Activated naive CD4-positive, alpha-beta T cell treated with anti-CD3 and anti-CD28 coated beads, Interleukin-2, amount 50 U/mL, for 72 hours (primary cell): ENCODE measurements around the gene PRDM2. TPM values are rescaled to one million over a fixed set of nuclear protein-coding genes. Genes with fewer than 3 reads are reported as not detected.
A peak's percentile ranks its signal among the peaks of the same experiment; 100 is the strongest.
"Not testable (repeated sequence)": the region's sequence is repeated elsewhere in the genome, so short reads cannot be mapped to it uniquely, and the experiment has no call there.

ENCODE experiments used
- ATAC-seq, 2 donors: fragments of 150-1000 bp; cut with Tn5 transposase; 2 replicates each; pipeline ENCODE4 v1.10.0; 2021; ENCODE audit warnings: mild to moderate bottlenecking in 2 of 2, moderate library complexity in 2 of 2
- DNase-seq, 2 donors: peaks; one replicate each; pipeline ENCODE4 v3.0.0; 2021 to 2022; ENCODE audit warnings: low spot score in 2 of 2
- H3K27ac Mint-ChIP-seq, 2 donors: one replicate each; pipeline ENCODE4 v1.8.0; 2022; ENCODE audit warnings: mild to moderate bottlenecking in 2 of 2, mixed read lengths in 2 of 2
- H3K36me3 Mint-ChIP-seq, 2 donors: one replicate each; pipeline ENCODE4 v1.8.0; 2022; ENCODE audit warnings: mixed read lengths in 2 of 2
- H3K9me3 Mint-ChIP-seq, 2 donors: one replicate each; pipeline ENCODE4 v1.8.0; 2022; ENCODE audit warnings: mixed read lengths in 2 of 2
- total RNA-seq, 2 donors: library from RNA; stranded (reverse); gene quantifications; one replicate each; pipeline ENCODE4 v1.2.3, GENCODE V29; 2022

Gene PRDM2, protein sequence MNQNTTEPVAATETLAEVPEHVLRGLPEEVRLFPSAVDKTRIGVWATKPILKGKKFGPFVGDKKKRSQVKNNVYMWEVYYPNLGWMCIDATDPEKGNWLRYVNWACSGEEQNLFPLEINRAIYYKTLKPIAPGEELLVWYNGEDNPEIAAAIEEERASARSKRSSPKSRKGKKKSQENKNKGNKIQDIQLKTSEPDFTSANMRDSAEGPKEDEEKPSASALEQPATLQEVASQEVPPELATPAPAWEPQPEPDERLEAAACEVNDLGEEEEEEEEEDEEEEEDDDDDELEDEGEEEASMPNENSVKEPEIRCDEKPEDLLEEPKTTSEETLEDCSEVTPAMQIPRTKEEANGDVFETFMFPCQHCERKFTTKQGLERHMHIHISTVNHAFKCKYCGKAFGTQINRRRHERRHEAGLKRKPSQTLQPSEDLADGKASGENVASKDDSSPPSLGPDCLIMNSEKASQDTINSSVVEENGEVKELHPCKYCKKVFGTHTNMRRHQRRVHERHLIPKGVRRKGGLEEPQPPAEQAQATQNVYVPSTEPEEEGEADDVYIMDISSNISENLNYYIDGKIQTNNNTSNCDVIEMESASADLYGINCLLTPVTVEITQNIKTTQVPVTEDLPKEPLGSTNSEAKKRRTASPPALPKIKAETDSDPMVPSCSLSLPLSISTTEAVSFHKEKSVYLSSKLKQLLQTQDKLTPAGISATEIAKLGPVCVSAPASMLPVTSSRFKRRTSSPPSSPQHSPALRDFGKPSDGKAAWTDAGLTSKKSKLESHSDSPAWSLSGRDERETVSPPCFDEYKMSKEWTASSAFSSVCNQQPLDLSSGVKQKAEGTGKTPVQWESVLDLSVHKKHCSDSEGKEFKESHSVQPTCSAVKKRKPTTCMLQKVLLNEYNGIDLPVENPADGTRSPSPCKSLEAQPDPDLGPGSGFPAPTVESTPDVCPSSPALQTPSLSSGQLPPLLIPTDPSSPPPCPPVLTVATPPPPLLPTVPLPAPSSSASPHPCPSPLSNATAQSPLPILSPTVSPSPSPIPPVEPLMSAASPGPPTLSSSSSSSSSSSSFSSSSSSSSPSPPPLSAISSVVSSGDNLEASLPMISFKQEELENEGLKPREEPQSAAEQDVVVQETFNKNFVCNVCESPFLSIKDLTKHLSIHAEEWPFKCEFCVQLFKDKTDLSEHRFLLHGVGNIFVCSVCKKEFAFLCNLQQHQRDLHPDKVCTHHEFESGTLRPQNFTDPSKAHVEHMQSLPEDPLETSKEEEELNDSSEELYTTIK (N-terminal part only)
- 10 to 100 TPM; 44.0 to 64.3 TPM for total RNA-seq

DNA sequence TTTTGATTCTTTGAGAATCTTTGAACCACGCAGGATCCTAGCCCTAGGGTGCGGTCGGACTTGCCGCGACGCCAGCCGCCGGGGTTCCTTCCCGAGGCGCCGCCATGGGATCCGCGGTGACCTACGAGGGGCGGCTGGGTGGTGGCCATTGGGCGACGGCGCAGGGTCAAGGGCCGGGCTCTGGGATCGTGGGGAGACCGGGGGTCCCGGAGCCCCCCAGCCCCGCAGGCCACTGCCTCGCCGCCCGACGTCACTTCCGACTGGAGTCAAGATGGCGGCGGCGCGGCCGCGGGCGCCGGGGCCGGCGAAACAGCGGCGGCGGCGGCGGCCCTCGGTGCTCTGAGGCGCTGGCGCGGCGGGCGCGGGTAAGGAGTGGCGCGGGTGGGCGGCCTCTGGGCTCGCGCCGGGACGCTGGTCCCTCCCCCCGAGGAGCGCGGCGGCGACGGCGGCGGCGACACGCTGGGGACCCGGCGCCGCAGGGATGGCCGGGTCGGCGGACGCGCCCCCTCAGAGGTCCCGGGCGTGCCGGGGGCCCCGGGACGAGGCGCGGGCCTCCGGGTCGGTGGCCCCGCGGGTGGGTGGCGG is at the start of gene PRDM2:
PRDM2 (plus strand) TSS at position 253 of the 585 bp plus-strand sequence. CDS start 15,418 bp downstream, outside the sequence.
- peak; percentile 64 to 72 for DNase-seq
- H3K27ac Mint-ChIP-seq, result peak within 1 kb of the TSS; percentile 96 to 97
- H3K36me3 Mint-ChIP-seq, result peaks cover 21 to 22% of the 10 kb centered on the region in 2 donors
- peak; percentile 55 to 74 for ATAC-seq
- peaks cover 5 to 11% of the 10 kb centered on the region in 2 donors for H3K9me3 Mint-ChIP-seq

DNA sequence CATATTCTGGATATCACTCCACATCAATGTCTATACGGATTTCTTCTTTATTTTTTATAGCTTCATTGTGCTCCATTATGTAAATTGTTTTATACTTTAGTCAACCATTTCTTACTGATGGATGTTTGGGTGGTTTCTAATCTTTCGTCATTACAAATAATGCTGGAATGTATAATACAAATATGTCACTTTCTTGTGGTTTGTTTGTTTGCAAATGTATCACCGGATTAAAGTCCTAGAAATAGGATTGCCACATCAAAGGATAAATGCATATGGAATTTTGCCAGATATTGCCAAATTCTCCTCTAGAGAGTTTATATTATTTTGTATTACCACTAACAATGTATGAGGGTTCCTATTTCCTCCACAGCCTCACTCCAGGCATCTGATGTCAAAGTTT is 48.7 kb upstream of the PRDM2 start:
- H3K9me3 Mint-ChIP-seq, result peaks cover 0 to 5% of the 10 kb centered on the region in 2 donors
- H3K36me3 Mint-ChIP-seq, result no peaks in the 10 kb centered on the region
- ATAC-seq (no peak), DNase-seq (no peak)
- no peak overlapping the region for H3K27ac Mint-ChIP-seq

DNA sequence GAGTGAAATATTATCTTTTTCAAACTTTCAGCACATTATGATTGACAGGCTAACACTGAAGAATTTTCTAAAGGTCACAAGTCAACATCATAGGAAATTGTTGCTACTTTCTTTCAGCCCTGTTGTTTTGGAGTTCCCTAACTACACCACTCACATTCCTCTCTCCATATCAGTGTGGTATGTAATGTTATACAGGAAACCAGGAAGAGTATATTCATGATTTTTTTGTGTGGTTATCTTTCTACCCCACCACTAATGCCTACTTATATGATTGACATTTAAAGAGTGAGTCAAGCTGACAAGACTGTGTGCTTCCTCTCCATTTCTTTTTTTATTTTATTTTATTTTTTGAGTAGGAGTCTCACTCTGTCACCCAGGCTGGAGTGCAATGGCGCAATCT is 47.8 kb upstream of the PRDM2 start:
- Mint-ChIP-seq H3K36me3 (no peaks in the 10 kb centered on the region), H3K9me3 (peaks cover 0 to 5% of the 10 kb centered on the region in 2 donors), H3K27ac (no peak overlapping the region)
- DNase-seq (no peak), ATAC-seq (no peak)

DNA sequence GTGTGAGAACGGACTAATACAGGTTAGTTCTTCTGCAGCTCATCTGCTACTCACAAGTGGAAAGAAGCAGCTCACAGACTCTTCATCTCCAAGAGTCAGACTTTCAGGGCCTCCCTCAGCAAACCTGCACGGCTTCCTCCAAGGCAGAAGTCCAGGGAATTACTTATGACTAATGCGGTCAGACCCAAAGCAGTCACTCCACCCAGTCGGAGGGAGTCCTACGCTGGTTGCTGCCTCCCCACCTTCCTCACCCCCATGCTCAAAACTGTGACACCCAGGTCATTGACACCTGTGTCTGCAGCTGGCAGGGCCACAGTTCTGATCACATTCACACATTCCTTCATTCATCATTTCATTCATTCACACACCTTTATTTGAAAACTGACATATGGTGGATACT is 38.4 kb upstream of the PRDM2 start:
- ATAC-seq (no peak), DNase-seq (no peak)
- H3K9me3 Mint-ChIP-seq, result no peaks in the 10 kb centered on the region
- peaks cover 4 to 6% of the 10 kb centered on the region in 2 donors for H3K36me3 Mint-ChIP-seq
- H3K27ac Mint-ChIP-seq, result no peak overlapping the region

DNA sequence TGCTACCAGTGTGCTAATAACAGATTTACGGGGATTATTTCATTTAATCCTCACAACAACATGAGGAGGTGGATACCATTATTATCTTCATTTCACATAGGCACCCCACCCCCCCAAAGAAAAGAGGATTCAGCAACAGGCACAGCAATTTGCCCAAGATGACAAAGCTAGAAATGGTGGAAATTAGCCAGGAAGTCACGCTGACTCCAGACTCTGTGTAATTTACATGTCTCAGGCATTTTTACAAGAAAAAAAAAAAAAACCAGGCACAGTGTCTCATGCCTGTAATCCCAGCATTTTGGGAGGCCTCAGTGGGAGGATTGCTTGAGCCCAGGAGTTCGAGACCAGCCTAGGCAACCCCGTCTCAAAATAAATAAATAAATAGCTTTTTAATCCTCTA is 37.5 kb upstream of the PRDM2 start:
- ATAC-seq (no peak), DNase-seq (no peak)
- H3K9me3 Mint-ChIP-seq, result no peaks in the 10 kb centered on the region
- peaks cover 4 to 6% of the 10 kb centered on the region in 2 donors for H3K36me3 Mint-ChIP-seq
- peak overlapping the region in 1 of 2 donors; percentile 46 for H3K27ac Mint-ChIP-seq

DNA sequence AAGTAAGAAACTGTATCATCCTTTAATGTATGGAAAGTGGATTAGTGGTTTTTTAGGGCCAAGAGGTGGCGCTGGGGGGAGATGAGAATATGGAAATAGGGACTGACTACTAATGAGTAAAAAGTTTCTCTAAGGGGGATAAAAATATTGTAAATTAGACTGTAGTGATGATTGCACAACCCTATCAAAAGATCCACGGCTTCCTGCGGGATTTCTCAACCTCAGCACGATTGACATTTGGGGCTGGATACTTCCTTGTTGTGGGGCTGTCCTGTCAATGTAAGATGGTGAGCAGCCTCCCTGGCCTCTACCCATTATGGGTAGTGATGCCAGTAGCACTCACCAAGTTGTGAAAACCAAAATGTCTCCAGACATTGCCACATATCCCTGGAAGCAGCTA is 36.0 kb upstream of the PRDM2 start:
- H3K9me3 Mint-ChIP-seq, result no peaks in the 10 kb centered on the region
- H3K27ac Mint-ChIP-seq, result peak overlapping the region in 1 of 2 donors; percentile 7
- peaks cover 4 to 6% of the 10 kb centered on the region in 2 donors for H3K36me3 Mint-ChIP-seq
- no peak for DNase-seq
- ATAC-seq, result no peak

DNA sequence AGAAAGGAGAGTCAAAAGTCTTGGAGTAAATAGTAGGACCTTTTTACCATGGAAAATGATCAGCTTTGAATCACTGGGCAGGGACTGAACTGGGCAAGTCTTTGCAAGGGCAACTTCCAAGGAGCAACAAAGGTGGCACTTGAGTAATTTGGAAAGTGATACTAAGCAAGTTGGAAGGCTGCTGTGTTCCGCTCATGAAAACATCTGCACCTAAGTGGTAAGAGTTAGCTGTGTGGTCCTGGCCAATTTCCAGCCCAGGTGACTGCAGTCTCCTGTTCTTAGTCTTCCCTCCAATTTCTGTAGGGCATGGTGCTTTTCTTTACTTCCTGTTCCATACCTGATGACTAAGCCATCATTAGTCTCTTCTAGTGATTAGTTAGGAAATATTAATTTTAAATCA is 35.5 kb upstream of the PRDM2 start:
- H3K9me3 Mint-ChIP-seq, result no peaks in the 10 kb centered on the region
- no peak for DNase-seq
- ATAC-seq, result peak; percentile 45 to 69
- H3K36me3 Mint-ChIP-seq, result peaks cover under 1 to 2% of the 10 kb centered on the region in 2 donors
- H3K27ac Mint-ChIP-seq, result no peak overlapping the region

DNA sequence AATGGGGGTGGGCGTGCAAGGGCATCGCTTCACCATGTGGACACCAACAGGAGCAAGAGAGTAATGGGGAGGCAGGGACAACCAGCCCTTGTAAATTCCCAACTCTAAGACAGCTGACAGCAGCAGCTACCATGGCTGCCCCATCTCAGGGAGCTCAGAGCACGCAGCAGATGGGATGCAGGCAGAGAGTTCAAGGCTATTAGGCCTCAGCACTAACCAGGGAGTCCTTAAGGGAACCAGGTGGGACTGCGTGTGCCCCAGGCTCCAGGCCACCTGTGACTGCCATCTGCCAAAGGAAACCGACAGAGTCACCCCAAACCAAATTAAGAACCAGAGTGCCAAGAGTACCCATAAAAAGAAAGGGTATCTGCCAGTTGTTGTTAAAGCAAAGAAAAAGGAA is 33.7 kb upstream of the PRDM2 start:
- ATAC-seq, result no peak
- Mint-ChIP-seq H3K27ac (peak overlapping the region in 1 of 2 donors; percentile 65), H3K36me3 (no peaks in the 10 kb centered on the region), H3K9me3 (no peaks in the 10 kb centered on the region)
- DNase-seq, result no peak

DNA sequence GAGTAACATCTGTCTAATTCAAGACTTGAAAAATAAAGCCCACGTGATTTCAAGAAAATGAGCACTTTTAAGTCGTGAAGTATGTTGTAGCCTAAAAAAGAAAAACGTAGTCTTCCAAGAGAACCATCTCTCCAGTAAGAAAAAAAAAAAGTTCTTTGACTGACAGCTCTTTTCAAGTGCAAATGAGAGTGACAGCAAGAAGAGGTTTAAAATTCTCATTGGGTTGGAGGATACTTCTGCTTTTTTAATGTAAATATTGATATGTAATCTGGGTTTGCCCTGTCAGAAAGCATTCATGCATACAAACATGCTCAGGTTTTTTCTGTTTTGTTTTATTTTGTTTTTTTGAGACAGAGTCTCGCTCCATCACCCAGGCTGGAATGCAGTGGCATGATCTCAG is 32.3 kb upstream of the PRDM2 start:
- ATAC-seq (no peak), DNase-seq (no peak)
- Mint-ChIP-seq H3K27ac (no peak overlapping the region), H3K36me3 (no peaks in the 10 kb centered on the region), H3K9me3 (no peaks in the 10 kb centered on the region)

DNA sequence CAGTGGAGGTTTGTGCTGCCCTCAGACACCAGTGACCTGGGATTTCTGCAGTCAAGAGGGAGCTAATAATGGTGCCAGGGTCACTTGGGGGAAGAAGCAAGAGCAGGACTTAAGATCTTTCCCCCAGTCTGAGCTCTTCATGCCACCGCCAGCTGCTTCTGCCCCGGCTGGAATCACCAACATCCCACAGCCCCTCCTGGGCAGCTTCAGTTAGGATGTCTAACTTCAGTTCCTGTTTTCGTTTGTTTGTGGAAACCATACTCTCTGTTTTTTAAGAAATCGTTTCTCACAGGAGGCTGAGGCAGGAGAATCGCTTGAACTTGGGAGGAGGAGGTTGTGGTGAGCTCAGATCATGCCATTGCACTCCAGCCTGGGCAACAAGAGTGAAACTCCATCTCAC is 25.6 kb upstream of the PRDM2 start:
- Mint-ChIP-seq H3K9me3 (no peaks in the 10 kb centered on the region), H3K36me3 (no peaks in the 10 kb centered on the region), H3K27ac (no peak overlapping the region)
- ATAC-seq, result no peak
- DNase-seq, result no peak

DNA sequence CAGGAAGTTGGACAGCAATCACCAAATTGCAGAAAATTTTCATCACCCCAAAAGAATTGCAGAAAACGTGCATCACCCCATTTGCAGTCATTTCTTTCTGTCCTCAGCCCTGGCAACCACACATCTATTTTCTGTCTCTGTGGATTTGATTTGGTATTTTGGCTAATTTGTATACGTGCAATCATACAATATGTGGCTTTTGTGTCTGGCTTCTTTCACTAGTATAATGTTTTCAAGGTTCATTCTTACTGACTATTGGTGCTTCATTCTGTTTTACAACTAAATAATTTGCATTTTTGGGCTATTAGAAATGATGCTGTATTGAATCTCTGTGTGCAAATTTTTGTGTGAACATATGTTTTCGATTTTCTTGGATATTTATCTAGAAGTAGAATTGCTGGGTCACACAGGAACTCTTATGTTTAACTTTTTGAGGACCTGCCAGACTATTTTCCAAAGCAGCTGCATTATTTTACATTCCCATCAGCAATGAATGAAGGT is 24.8 kb upstream of the PRDM2 start:
- ATAC-seq (no peak), DNase-seq (no peak)
- Mint-ChIP-seq H3K27ac (no peak overlapping the region), H3K36me3 (no peaks in the 10 kb centered on the region), H3K9me3 (no peaks in the 10 kb centered on the region)

DNA sequence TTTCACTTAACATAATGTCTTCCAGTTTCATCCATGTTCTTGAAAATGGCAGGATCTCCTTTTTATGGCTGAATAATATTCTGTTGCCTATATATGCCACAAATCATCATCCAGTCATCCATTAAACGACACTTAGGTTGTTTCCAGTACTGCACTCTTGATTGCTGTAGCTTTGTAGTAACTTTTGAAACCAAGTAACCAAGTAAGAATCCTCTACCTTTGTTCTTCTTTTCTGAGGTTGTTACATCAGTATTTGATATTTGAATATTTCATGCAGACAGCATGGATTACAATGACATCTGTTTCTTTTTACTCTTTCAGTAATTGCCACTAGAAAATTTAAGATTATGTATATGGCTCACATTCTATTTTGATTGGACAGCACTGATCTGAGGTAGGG is 22.1 kb upstream of the PRDM2 start:
- no peak overlapping the region for H3K27ac Mint-ChIP-seq
- DNase-seq (no peak), ATAC-seq (no peak)
- no peaks in the 10 kb centered on the region for H3K9me3 Mint-ChIP-seq
- H3K36me3 Mint-ChIP-seq, result no peaks in the 10 kb centered on the region

DNA sequence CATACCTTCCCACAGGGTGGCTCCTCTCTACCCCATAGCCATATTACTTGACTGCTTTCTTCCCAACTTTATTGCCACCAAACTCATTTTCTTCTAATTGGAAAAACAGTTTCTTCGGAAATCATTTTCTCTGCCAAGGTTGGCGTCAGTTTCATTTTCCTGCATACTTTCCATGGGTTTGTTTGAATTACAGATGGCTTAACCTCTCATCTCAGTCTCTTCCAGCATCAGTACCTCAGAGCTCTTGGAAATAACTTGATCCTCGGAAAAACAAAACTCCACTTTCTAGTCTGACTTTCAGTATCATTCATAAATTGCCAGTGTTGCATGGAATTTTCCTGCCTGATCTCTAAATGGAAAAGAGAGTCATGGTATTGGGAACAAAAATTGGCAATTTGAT is 20.3 kb upstream of the PRDM2 start:
- Mint-ChIP-seq H3K36me3 (no peaks in the 10 kb centered on the region), H3K9me3 (no peaks in the 10 kb centered on the region), H3K27ac (no peak overlapping the region)
- no peak for ATAC-seq
- no peak for DNase-seq

DNA sequence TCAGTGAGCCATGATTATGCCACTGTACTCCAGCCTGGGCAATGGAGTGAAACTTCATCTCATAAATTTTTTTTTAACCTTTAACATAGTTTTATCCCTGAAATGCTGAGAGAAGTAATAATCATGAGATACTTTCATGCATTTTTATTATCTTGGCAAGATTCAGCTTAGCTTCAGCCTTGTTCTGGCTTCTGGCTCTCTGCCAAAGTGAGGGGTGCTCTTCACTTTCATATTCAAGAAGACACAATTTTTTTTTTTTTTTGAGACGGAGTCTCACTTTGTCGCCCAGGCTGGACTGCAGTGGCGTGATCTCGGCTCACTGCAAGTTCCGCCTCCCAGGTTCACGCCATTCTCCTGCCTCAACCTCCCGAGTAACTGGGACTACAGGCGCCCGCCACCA is 19.4 kb upstream of the PRDM2 start:
- H3K9me3 Mint-ChIP-seq, DNase-seq, ATAC-seq, H3K36me3 Mint-ChIP-seq, H3K27ac Mint-ChIP-seq: not testable (repeated sequence)

DNA sequence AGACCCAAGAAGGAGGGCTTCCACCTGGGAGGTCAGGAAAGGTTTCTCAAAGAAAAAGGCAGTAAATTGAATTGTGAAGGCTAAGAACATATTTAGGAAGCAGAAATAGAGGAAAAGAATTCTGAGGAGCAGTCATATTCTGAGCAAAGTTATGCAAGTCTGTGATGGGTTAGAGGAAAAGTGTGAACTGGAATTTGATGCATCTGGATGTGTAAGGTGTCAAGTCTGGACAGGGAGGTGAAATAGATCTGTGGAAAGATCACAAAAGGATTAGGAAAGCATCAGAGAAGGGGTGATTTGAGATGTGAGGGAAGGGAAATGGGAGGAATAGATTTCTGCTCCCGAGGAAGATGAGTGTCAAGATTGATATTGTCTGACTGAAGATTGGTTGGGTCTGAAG is 18.1 kb upstream of the PRDM2 start:
- H3K36me3 Mint-ChIP-seq, result no peaks in the 10 kb centered on the region
- no peaks in the 10 kb centered on the region for H3K9me3 Mint-ChIP-seq
- no peak for ATAC-seq
- DNase-seq, result no peak
- no peak overlapping the region for H3K27ac Mint-ChIP-seq

DNA sequence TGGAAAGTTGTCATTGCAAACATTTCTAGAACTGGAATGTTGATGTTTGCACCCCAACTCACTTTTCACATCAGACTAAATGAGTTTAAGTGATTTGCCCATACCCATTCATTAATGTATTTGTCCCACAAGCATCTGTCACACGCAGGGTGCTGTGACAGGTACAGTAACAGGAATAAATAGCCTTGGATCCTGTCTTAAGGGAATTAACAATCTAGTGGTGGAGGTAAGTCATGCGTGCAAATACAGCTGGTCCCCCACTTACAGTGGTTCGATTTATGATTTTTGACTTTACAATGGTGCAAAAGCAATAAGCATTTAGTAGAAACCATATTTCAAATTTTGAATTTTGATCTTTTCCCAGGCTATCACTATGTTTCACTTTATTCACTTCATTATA is 17.5 kb upstream of the PRDM2 start:
- DNase-seq (no peak), ATAC-seq (no peak)
- Mint-ChIP-seq H3K27ac (no peak overlapping the region), H3K36me3 (no peaks in the 10 kb centered on the region), H3K9me3 (no peaks in the 10 kb centered on the region)
